GM03348 (cell line): ENCODE data around the gene SLC35A1.
A peak's percentile ranks its signal among the peaks of the same experiment; 100 is the strongest.

Source experiments
- DNase-seq: peaks from one replicate; pipeline ENCODE4 v3.0.0; 2012; ENCODE audit warnings: low spot score

Gene SLC35A1

DNA sequence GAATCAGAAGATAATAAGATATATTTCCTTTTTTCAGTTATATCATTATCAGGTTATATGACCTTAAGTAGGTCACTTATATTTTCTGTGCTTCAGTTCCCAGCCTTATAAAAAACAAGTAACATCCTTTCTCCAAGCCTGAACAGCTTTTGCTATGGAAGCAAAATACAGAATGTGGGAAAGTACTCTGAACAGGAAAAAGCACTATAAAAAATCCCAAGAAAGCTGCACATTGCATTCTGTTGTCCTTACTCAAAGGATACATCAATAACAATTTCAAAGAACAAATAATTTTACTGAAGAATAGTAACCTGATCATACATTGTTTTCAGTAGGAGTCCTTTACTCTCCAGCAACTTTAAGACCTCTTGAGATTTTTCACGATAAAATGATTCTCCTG is 56.4 kb downstream of the SLC35A1 start:
- DNase-seq, result no peak

DNA sequence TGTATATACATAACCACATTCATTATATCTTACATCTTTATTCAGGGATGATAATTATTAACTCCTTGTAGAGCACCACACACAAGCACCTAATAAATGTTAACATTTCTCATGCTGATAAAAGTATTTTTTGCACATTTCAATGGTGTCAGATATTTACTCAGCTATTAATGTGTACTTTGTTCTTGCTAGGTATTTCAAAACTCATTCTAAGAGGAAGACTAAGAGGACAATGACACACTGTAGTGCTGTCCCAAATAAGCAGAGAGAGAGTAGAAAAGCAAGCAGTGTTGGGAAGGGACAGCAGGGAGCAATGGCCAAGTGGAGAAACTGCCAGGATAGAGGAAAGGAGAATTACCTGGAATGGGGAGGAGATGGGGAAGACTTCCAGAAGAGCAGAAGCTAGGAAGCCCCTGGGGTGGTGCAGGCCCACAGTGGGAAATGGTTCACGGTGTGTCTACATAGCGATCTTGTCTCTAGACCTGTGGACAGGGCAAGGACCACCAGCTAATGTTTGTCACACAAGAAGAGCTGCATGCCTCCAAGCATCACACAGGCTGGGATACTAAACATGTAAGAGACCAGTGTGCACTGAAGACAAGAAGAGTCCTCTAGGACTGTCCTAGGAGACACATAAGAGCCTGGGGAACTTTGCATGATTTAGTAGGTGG is 61.7 kb downstream of the SLC35A1 start:
- DNase-seq, result no peak

DNA sequence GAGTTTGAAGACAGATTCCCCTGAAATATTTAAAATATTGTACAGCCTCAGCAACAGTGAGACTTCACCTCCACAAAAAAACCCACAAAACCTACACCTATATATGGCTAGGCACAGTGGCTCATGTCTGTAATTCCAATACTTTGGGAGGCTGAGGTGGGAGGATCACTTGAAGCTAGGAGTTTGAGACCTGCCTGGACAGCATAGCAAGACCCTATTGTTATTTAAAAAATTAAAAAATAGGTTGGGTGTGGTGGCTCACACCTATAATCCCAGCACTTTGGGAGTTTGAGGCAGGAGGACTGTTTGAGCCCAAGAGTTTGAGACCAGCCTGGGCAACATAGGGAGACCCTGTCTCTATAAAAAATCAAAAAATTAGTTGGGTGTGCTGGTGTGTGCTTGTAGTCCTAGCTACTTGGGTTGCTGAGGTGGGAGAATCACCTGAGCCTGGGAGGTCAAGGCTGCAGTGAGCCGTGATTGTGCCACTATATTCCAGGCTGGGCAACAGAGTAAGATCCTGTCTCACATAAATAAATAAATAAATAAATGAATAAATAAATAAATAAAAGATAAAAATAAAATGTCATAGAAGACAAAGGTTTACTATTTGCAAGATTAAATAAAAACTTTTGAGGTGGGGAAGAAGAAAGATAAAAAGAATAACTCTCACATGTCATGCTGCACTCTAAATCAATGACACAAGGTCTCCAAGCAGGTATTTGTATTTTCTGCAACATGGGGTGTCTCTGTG is 65.9 kb downstream of the SLC35A1 start:
- no peak for DNase-seq

DNA sequence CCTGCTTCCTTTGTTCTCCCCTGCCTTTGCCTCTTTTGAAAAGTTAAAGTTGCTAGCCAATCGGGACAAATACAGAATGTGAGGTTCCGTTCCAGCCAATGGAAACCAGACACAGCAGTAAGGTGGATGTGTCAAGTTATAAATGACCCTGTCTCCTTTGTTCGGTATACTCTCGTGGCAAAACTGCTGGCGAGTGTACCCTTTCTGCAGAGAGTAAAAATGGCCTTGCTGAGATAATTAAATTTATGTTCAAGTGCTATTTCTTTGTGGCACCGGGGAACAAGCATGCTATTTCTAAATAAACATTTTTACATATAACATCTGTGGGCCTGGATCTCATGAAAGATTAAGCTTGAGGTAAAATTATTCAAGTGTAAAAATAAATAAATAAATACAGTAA is 66.8 kb downstream of the SLC35A1 start:
- DNase-seq, result no peak

DNA sequence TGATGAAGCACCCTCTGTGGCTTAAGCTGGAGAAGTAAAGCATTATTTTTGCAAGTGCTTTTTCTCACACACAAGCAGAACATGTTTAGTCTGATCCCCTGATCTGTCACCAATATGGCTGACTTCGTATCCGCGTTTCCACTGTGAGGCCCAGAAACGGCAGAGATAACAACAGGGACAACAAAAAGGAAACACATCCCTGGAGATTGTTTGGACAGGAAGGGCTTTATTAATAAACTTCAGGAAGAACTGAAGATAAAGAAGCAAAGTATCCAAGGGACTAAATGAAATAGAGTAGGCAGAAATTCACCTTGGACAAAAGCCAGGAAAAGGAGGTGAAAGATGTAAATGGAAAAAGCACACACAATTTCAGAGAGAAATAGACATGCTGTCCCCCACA is 67.8 kb downstream of the SLC35A1 start:
- no peak for DNase-seq

DNA sequence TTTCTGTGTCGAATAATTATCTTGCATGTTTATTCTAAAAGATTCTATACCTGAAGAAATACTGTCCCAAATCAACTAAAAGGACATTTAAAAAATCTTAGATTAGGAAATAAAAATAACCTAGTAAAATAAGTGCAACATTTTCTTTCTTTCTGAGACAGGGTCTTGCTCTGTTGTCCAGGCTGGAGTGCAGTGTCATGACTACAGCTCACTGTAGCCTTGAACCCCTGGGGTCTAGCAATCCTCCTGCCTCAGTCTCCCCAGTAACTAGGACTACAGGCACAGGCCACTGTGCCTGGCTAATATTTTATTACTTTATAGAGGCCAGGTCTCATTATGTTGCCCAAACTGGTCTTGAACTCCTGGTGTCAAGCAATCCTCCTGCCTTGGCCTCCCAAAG is 68.3 kb downstream of the SLC35A1 start:
- no peak for DNase-seq

DNA sequence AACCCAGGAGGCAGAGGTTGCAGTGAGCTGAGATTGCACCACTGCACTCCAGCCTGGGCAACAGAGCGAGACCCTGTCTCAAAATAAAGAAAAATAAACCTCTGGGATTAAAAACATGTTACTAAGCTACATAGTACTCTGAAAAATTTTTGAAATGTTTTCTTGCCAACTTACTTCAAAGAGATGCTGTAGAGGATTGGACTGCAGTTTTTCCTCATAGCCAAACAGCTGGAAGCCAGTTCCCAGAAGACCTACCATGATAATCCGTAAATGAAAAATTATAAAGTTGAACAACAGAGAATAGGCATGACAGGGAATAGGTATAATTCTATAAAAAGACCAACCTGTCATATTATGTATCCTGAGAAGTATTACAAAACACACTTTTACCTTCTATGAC is 69.0 kb downstream of the SLC35A1 start:
- no peak for DNase-seq

DNA sequence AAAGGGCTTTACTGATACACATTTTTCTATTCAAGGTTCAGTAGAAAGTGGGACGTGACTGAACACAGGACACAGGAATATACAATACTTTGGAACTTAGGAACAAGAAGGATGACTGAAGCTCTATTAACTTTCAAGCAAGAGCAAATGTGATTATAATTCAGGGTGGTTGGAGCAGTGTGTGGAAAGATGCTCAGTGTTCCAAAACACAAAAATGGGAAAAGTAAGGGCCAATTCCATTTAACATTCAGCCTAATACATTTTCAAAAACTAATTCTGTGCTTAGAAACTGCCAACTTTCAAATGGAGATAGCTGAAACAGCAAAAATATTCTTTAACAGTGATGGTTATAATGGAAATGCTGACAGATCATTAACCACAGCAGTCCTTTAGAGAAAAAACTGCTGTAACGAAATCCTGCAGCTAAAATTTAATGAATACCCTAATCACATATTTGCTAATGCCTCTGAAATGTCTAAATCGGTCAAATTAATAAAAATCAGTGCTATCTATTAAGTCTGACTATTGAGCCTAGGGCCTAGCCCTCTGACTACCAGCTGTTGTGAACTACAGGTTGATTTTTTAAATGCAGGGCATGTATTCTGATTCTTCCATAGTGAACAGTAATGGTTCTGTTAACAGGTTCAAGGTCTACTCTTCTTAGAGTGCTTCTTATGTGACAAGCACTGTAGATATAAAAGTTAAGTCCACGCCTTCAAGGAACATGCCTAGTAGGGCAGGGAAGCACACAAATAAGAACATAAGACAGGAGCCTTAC is 71.1 kb downstream of the SLC35A1 start:
- DNase-seq, result no peak

DNA sequence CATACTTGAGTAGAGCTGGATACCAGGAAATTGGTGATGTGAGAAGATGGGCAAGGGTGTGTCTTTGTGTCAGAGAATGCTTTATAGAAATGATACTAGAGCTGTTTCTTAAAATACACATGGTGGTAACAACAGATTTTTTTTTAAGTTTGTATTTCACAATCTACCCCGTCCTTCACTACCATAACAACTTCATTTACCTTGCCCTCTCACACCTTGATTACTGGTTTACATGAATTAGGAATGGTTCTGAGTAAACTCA is 71.6 kb downstream of the SLC35A1 start:
- DNase-seq, result no peak

DNA sequence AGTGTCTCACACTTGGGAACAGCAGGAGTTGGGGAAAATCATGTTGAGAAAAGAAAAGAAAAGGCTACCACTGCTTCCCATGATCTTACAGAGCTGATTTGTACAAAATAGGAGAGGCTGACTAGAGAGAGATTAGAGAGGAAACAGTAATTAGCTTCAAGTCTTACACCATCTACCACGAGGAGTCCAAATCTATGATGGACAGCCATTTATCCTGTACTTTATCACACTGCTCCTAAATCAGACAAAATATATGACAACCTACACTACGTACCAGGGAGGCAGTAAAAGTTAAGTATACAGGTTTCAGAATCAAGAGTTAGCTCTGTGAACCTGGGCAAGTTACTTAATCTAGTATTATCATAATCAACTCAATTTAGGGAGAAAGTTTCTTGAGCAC is 79.0 kb downstream of the SLC35A1 start:
- no peak for DNase-seq

DNA sequence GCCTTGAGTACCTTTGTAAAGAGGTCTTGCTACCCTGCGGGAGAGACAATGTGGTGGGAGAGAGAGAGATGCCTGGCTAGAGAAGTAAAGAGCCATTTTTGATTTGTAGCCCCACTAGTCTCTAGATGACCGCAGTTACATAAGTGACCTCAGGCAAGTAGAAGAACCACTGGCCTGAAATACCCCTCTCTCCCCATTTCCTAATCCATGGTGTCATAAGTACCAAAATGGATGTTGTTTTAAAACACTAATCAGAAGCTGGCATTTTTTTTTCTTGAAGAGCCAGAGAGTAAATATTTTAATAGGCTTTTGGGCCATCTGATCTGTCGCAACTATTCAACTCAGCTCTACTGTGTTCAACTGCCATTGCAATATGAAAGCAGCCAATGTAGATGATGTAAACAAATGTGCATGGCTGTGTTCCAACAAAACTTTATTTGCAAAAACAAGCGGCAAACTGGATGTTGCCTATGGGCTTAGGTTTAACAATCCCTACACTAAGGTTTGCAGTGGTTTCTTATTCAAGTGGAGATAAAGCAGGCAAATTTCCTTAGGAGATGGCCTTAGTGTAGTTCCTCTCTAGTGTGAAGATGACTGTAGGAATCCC is 80.5 kb downstream of the SLC35A1 start:
- no peak for DNase-seq

DNA sequence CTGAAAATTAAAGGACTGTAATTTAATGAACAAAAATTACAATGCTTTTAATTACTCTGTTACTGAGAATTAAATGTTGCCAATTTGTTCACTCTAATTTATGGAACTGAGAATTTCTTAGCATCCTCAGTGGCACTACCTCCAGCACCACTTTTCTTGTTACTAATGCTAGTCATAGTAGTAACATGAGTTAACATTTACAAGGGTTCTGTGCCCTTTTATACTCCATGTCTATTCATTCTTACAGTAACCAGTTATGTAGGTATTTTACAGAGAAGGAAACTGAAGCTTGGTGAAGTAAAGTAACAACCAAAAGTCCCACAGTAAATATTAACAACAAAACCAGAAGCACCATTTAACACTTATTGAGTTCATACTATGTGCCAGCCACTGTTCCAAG is 82.7 kb downstream of the SLC35A1 start:
- no peak for DNase-seq

DNA sequence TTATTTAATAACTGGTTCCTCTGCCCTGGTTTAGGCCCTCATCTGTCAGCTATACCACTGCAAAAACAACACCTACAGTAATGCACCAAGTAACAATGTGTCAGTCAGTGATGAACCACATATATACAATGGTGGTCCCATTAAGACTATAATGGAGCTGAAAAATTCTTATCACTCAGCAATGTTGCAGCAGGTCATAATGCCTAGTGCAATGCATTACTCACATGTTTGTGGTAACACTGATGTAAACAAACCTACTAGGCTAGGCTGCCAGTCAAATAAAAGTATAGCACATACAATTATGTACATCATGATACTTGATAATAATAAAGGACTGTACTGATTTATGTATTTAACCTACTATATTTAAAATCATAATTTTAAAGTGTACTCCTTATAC is 85.7 kb downstream of the SLC35A1 start:
- no peak for DNase-seq

DNA sequence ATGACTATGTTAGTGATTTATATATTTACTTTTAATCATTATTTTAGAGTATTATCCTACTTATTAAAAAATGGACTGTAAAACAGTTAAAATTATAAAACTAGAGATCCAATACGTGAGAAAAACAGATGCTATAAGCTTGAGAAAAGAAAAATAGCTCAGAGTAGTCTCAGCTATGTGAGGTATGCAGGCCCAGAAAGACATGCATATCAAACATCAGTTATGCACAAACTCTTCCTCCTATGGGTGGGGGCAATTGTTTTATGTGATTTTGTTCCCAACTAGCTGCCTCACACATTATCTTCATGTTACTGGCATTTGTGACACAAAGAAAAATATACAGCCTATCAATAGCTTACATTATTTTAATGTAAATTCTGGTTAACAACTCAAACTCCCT is 88.2 kb downstream of the SLC35A1 start:
- DNase-seq, result peak; percentile 46
